HT1080 (cell line): ENCODE results near the gene NEDD9. TPM values are rescaled to one million over a fixed set of nuclear protein-coding genes. Genes with fewer than 3 reads are reported as not detected.

Experiments used
- DNase-seq: peaks from one replicate; pipeline ENCODE4 v3.0.0-alpha.2; 2015; ENCODE audit warnings: low read depth
- total RNA-seq: library from RNA; depleted of rRNA; stranded (reverse); fragments of >200 nt; shearing (Covaris generic); gene quantifications from 2 replicates; pipeline ENCODE4 v1.2.3, GENCODE V29; 2014

Gene NEDD9
- total RNA-seq, 1 experiment from 2014 or later: 0.39 TPM

- no peak for DNase-seq
Observed at GRCh38 chr6:11181478-11182136, 50.9 kb downstream of the NEDD9 start.

- DNase-seq: no peak
Observed at GRCh38 chr6:11179419-11180202, 52.9 kb downstream of the NEDD9 start.

DNA sequence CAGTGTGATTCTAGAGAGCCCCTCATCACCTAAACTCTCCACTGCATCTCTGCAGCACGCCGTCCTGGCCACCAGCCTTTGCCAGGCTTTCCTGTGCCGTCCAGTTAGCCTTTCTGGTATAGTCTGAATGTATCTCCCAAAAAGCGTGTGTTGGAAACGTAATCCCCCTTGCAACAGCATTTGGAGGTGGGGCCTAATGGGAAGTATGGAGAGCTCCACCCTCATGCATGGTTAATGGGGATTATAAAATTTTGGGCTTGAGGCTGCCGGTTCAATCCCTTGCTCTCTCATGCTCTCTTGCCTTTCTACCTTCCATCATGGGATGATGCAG is 53.4 kb downstream of the NEDD9 start:
- DNase-seq: no peak

- no peak for DNase-seq
Observed at GRCh38 chr6:11177271-11177670, 55.2 kb downstream of the NEDD9 start.

- DNase-seq: no peak
Observed at GRCh38 chr6:11174242-11174611, 58.2 kb downstream of the NEDD9 start.

GRCh38 chr6:11172501-11173327 is 59.8 kb downstream of the NEDD9 start:
- no peak for DNase-seq

DNA sequence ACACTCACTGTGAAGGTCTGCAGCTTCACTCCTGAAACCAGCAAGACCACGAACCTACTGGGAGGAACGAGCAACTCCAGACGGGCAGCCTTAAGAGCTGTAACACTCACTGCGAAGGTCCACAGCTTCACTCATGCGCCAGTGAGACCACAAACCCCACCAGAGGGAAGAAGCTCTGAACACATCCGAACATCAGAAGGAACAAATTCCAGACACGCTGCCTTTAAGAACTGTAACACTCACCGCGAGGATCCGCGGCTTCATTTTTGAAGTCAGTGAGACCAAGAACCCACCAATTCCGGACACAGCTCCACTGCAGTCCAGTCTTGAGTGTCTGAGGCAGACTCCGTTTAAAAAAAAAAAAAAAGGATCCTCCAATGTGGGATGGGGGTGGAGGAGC is 60.5 kb downstream of the NEDD9 start:
- DNase-seq: no peak

DNA sequence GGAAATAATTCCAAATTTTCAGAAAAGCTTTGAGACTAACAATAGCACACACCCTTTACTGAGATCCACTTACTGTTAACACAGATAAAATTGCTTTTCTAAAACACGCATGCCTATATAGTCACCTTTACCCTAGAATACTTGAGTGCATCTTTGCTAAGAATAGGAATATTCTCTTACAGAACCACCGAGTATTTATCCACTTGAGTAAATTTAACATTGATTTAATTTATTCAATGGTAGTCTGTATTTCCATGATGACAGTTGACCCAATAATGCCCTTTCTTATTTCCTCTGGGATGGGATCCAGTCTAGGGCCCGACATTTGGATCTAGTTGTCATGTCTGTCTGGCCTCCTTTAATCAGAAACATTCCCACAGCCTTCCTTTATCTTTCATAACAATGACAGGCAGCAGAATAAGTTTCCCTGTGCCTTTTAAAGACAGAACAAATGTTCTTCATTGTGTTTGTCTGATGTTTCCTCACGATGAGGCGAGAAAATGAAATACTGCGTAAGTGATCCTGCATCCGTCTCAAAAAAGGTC is 64.3 kb downstream of the NEDD9 start:
- DNase-seq: no peak

DNA sequence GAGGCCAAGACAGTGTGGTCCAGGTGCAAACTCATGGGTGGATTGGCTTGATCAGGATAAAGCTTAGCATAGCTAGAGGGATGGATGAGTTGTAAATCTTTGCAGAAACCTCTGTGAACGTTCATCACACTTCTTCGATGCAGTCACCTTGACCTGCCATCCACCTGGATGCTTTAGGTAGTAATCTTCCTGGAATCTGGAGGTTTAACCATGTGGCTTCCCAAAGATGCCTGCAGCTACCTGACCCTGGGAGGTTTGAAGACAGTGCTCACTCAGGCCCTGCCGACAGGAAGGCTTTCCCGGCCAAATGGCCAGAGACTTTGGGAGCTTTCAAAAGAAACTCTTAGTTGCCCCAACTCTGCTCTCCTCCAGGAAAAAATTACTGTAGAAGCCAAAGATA is 65.5 kb downstream of the NEDD9 start:
- no peak for DNase-seq

- DNase-seq: no peak
Observed at GRCh38 chr6:11164717-11165646, 67.5 kb downstream of the NEDD9 start.

DNA sequence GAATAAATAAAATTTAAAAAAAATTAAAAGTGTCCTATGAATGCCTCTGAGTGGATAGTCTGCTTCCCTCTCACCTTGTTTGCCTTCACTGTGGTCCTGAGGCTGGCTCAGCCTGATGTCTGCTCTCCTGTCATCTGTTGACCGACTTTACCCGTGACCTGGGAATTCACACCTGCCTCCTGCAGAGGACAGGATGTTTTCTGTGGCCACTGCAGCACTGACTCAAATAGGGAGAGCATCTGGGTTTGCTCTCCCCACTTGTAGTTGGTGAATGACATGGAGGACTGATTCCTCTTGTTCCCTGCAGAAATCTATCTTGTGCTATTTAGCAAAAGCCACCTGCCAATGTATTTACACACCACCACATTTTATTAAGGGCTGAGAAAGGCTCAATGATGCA is 68.5 kb downstream of the NEDD9 start:
- DNase-seq: no peak

DNA sequence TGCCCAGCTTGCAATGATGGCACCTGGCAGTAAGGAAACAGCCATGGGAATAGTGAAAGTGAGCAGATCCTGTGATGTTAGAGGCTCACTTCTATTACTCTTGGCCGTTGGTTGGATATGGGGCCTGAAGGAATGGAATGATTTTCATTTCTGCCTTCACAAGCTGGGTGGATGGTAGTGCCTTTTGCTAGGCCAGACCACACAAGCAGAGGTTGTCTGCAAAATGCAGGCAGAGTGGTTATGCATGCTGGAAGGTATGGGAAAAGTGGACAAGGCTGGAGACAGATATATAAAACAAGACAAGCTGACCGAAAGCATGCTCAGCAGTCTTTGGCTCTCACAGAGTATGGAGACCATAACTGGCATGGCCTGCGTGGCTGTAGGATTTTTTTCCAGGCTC is 70.2 kb downstream of the NEDD9 start:
- no peak for DNase-seq

DNA sequence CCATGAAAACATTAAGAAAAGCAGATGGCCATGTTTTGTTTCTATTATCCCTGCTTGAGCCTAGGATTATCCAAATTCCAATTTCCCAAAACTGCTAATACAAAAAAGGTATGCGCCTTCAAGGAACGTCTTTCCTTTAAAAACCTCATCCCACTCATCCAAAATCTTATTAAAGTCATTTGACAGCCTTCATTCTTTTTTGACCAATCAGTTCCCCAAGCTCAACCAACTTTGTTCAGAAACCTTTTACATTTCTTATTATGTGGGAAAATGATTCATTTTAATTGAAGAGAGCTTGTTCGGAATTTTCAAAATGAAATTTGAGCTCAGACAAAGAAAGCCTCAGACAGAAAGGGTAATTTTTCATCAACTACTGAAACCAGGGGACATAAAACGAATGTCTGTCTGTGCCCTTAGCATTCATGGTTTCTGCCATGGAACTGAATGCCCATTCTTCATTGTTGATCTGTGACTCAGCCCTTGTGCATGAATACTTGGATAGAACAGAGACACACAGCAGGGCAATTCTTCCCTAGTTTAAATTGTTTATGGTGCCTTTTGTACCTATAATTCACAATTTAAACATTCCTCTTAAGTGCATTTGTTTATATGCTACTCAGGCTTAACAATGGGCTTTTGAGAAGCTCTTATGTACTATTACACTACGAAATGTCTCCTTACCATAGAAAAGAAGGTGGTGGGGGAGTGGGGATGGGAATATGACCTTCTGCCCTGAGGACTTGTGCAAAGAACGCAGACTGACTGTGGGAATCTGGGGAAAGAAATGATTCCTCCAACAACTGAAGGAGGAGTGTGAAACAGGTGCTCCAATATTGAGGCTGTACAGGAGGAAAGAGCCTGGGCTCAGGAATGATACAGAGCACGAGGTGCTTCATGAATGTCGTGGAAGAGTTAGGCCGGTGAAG is 71.2 kb downstream of the NEDD9 start:
- DNase-seq: peak; percentile 63

- no peak for DNase-seq
Observed at GRCh38 chr6:11160199-11160598, 72.3 kb downstream of the NEDD9 start.

DNA sequence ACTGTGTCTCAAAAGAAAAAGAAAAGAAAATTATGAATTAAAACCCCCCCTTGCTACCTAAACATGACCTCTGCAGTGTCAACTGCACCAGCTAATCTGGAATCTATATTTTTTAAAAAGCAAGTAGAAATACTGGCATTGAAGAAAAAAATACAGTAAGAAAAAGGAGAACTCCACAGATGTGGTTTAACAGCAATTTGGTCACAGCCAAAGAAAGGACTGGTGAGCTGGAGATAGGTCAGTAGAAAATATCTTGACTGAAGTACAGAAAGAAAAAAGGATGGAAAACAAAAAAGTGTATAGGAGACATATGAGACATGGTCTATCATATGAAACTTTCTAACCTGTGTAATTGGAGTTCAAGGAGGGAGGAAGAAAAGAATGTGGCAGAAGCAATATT is 76.9 kb downstream of the NEDD9 start:
- no peak for DNase-seq

GRCh38 chr6:11153447-11153846 is 79.0 kb downstream of the NEDD9 start:
- no peak for DNase-seq

GRCh38 chr6:11152581-11152980 is 79.9 kb downstream of the NEDD9 start:
- DNase-seq: no peak

- DNase-seq: no peak
Observed at GRCh38 chr6:11151488-11151887, 81.0 kb downstream of the NEDD9 start.

GRCh38 chr6:11149551-11149950 is 82.9 kb downstream of the NEDD9 start:
- no peak for DNase-seq
